ENCODE data around the gene ZNF205.

ZNF205 gene

GRCh38 chr16:3149630-3150345 lies 37.4 kb downstream of the ZNF205 start:
- DNase-seq (ENCODE audit: low spot score) (no peak), ATAC-seq (ENCODE audit: low read depth) (peak; percentile 17)

GRCh38 chr16:3150346-3151218 lies 38.2 kb downstream of the ZNF205 start:
- Histone ChIP-seq H3K9me3 (ENCODE audit: severe bottlenecking) (no peaks in the 10 kb centered on the region), H3K36me3 (ENCODE audit: low read depth) (no peaks in the 10 kb centered on the region), H3K4me3 (ENCODE audit: severe bottlenecking) (peak overlapping the region; percentile 51), H3K4me1 (ENCODE audit: insufficient read depth, poor library complexity, severe bottlenecking) (no peaks in the 10 kb centered on the region), H3K27me3 (ENCODE audit: insufficient read depth, poor library complexity, severe bottlenecking) (no peaks in the 10 kb centered on the region), H3K27ac (ENCODE audit: poor library complexity, severe bottlenecking) (peak overlapping the region; percentile 69)
- no peak for TF ChIP-seq CTCF (IDR thresholded peaks at IDR 0.05; ENCODE audit: poor library complexity, severe bottlenecking)
- DNase-seq (ENCODE audit: low spot score) (peak; percentile 95), ATAC-seq (ENCODE audit: low read depth) (peak; percentile 74)

More at GRCh38 chr16:3149630-3150345, 37.4 kb downstream of the ZNF205 start:
- peak; percentile 67 for TF ChIP-seq CTCF (IDR thresholded peaks at IDR 0.05; ENCODE audit: poor library complexity, severe bottlenecking)
- Histone ChIP-seq H3K27ac (ENCODE audit: poor library complexity, severe bottlenecking) (peak overlapping the region; percentile 69), H3K27me3 (ENCODE audit: insufficient read depth, poor library complexity, severe bottlenecking) (no peaks in the 10 kb centered on the region), H3K4me3 (ENCODE audit: severe bottlenecking) (peak overlapping the region; percentile 51), H3K9me3 (ENCODE audit: severe bottlenecking) (no peaks in the 10 kb centered on the region), H3K4me1 (ENCODE audit: insufficient read depth, poor library complexity, severe bottlenecking) (no peaks in the 10 kb centered on the region), H3K36me3 (ENCODE audit: low read depth) (no peaks in the 10 kb centered on the region)

- Histone ChIP-seq H3K4me1 (ENCODE audit: insufficient read depth, poor library complexity, severe bottlenecking) (no peaks in the 10 kb centered on the region), H3K9me3 (ENCODE audit: severe bottlenecking) (no peaks in the 10 kb centered on the region), H3K27ac (ENCODE audit: poor library complexity, severe bottlenecking) (peak overlapping the region; percentile 39), H3K36me3 (ENCODE audit: low read depth) (no peaks in the 10 kb centered on the region), H3K4me3 (ENCODE audit: severe bottlenecking) (peak overlapping the region; percentile 51), H3K27me3 (ENCODE audit: insufficient read depth, poor library complexity, severe bottlenecking) (no peaks in the 10 kb centered on the region)
- ATAC-seq (ENCODE audit: low read depth) (no peak), DNase-seq (ENCODE audit: low spot score) (no peak)
- TF ChIP-seq CTCF (IDR thresholded peaks at IDR 0.05; ENCODE audit: poor library complexity, severe bottlenecking) = no peak
These were observed 39.6 kb downstream of the ZNF205 start for GRCh38 chr16:3152027-3152276.

- peak; percentile 86 for DNase-seq (ENCODE audit: low spot score)
- TF ChIP-seq CTCF (IDR thresholded peaks at IDR 0.05; ENCODE audit: poor library complexity, severe bottlenecking) = peak; percentile 69
- H3K36me3 ChIP-seq (ENCODE audit: low read depth) = no peaks in the 10 kb centered on the region
- peak overlapping the region; percentile 39 for H3K27ac ChIP-seq (ENCODE audit: poor library complexity, severe bottlenecking)
- H3K9me3 ChIP-seq (ENCODE audit: severe bottlenecking) = no peaks in the 10 kb centered on the region
- ATAC-seq (ENCODE audit: low read depth) = peak; percentile 43
- H3K4me1 ChIP-seq (ENCODE audit: insufficient read depth, poor library complexity, severe bottlenecking) = no peaks in the 10 kb centered on the region
- H3K4me3 ChIP-seq (ENCODE audit: severe bottlenecking) = peak overlapping the region; percentile 51
- no peaks in the 10 kb centered on the region for H3K27me3 ChIP-seq (ENCODE audit: insufficient read depth, poor library complexity, severe bottlenecking)
These were observed 40.0 kb downstream of the ZNF205 start for GRCh38 chr16:3152277-3152990.

All from RWPE2 (cell line).